Fibroblast of pulmonary artery (primary cell): ENCODE data around the gene CDH6.

Source experiments
- DNase-seq: peaks from one replicate; pipeline ENCODE4 v3.0.0-alpha.2; 2010; ENCODE audit warnings: low read depth
- H3K4me3 ChIP-seq: replicated peaks from 2 replicates; pipeline ENCODE4 v1.5.1; 2011; ENCODE audit warnings: low read depth, mild to moderate bottlenecking, control low read depth, low read length, moderate library complexity
- CTCF ChIP-seq: IDR thresholded peaks from 2 replicates; pipeline ENCODE4 v1.5.1; 2011; ENCODE audit warnings: mild to moderate bottlenecking, control low read depth, low read length, inconsistent platforms; ENCODE audit errors: missing control alignments

Gene CDH6

GRCh38 chr5:31375999-31376720, 182.7 kb downstream of the CDH6 start:
- DNase-seq = no peak
- no peak for TF ChIP-seq CTCF
- H3K4me3 ChIP-seq = no peak overlapping the region

GRCh38 chr5:31377274-31377946, 183.9 kb downstream of the CDH6 start:
- H3K4me3 ChIP-seq = no peak overlapping the region
- no peak for DNase-seq
- no peak for TF ChIP-seq CTCF

GRCh38 chr5:31378136-31378535, 184.7 kb downstream of the CDH6 start:
- H3K4me3 ChIP-seq = no peak overlapping the region
- no peak for TF ChIP-seq CTCF
- no peak for DNase-seq
